Measurements from ENCODE around the gene SLC9A3.

DNA sequence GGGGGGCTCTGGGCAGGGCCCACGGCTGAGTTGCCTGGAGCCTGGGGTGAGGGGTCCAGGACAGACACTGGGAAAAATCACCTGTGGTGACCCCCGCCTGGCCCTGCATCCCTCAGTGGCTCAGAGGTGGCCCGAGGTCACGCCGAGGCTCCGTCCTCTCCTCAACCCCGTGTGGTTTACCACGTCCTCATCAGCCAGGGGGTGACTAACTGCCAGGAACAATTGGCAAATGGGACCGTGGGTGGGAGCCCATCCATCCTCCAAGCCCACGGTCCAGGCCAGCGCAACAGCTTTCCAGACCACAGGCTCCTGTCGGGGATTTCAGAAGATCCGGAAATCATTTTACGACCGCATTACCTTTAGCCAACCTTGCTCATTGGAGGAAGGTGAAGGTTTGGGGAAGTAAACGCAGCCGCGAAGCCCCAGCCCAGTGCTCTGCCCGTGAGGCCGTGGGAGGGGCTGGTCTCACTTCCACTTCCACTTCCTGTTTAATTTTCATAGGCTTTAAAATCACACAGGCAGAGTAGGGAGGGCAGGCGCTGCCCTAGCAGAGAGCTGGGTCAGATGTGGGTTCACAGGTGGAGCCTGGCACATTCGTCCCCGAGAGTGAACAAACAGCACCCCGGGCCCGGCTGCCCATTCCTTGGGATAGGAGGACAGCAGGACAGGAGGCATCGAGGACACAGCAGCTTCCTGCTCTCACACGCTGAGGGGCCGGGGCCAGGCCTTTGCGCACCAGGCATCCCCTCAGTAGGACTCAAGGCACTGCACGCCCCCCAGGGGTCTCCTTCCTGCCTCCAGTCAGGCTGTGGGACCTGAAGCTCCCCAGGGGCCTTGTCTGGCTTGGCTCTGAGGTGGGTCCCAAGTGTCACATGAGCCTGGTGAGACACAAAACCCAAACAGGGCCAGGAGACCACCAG is 19.8 kb upstream of the SLC9A3 start:
- TF ChIP-seq EZH2 (IDR thresholded peaks at IDR 0.05; ENCODE audit: insufficient read depth, poor library complexity, severe bottlenecking), result no peak
- TF ChIP-seq EZH2phosphoT487 (IDR thresholded peaks at IDR 0.05; ENCODE audit: insufficient read depth, low read depth), result no peak

Measured in GM23248 (cell line).